Measurements from ENCODE around the gene MISP.
A peak's percentile ranks its signal among the peaks of the same experiment; 100 is the strongest.
"Not testable (repeated sequence)": the region's sequence is repeated elsewhere in the genome, so short reads cannot be mapped to it uniquely, and the experiment has no call there.

MISP gene, protein sequence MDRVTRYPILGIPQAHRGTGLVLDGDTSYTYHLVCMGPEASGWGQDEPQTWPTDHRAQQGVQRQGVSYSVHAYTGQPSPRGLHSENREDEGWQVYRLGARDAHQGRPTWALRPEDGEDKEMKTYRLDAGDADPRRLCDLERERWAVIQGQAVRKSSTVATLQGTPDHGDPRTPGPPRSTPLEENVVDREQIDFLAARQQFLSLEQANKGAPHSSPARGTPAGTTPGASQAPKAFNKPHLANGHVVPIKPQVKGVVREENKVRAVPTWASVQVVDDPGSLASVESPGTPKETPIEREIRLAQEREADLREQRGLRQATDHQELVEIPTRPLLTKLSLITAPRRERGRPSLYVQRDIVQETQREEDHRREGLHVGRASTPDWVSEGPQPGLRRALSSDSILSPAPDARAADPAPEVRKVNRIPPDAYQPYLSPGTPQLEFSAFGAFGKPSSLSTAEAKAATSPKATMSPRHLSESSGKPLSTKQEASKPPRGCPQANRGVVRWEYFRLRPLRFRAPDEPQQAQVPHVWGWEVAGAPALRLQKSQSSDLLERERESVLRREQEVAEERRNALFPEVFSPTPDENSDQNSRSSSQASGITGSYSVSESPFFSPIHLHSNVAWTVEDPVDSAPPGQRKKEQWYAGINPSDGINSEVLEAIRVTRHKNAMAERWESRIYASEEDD

DNA sequence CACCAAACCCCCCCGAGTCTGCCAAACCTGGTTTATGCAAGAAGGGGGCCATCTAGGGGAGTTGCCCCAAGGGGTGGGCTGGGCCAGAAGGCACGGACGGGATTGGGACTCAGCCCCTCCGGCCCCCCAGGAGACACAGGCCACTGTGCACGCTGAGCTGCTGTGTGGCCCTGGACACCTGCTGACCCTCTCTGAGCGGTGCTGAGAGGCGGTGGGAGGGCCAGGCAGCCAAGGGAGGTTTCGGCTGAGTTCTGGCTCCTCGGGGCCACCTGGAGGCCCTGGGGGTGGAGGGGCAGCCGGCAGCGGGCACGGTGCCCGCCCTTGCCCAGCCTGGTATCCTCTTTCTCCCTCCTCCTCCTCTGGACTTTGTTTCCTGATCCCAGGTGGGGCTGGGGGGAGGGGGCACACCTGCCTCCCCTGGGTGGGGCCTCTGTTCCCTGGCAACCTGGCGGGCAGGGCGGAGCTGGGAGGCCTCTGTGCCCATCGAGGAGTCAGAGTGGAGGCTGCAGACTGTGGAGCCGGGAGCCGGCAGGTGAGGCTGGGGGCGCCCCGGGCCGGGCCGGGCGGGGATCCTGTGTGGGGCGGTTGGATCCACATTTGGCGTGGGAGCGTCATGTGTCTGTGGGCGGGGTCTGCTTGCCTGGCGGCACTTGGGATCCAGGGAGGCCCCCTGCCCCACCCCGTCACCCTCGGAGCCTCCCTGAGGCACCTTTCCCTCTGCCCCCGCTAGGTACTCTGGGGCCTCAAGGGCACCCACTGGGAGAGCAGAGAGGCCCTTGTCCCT lies at the start of gene MISP:
MISP (plus strand) TSS at position 473 of the 784 bp plus-strand sequence. CDS start 5,835 bp downstream, outside the sequence.
- Histone ChIP-seq H3K9ac (ENCODE audit: low read depth in 1 of 2, low read length in 2 of 2) (peak within 1 kb of the TSS; percentile 87 to 97), H3K4me1 (ENCODE audit: control insufficient read depth in 2 of 2, insufficient read depth in 2 of 2, low read length in 2 of 2) (peaks cover 27 to 37% of the 10 kb centered on the region in 2 donors), H3K9me3 (ENCODE audit: control insufficient read depth in 2 of 2, low read length in 2 of 2) (no peaks in the 10 kb centered on the region), H3K36me3 (ENCODE audit: control insufficient read depth in 2 of 2, insufficient read depth in 2 of 2, low read length in 2 of 2) (no peaks in the 10 kb centered on the region), H3K27ac (ENCODE audit: low read depth in 2 of 2, low read length in 2 of 2) (peak within 1 kb of the TSS; percentile 99), H3K4me3 (ENCODE audit: low read length in 2 of 2) (peak within 1 kb of the TSS; percentile 76 to 81), H3K27me3 (ENCODE audit: control insufficient read depth in 2 of 2, insufficient read depth in 2 of 2, low read length in 2 of 2) (no peaks in the 10 kb centered on the region)

DNA sequence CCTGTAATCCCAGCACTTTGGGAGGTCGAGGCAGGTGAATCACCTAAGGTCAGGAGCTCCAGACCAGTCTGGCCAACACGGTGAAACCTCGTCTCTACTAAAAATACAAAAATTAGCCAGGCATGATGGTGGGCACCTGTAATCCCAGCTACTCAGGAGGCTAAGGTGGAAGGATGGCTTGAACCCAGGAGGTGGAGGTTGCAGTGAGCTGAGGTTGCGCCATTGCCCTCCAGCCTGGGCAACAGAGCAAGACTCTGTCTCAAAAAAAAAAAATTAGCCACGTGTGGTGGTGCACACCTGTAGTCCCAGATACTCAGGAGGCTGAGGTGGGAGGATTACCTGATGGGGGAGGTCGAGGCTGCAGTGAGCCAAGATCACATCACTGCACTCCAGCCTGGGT lies 48.1 kb upstream of the MISP start:
- not testable (repeated sequence) for H3K27ac ChIP-seq (ENCODE audit: low read depth in 2 of 2, low read length in 2 of 2); H3K9me3 ChIP-seq (ENCODE audit: control insufficient read depth in 2 of 2, low read length in 2 of 2); H3K27me3 ChIP-seq (ENCODE audit: control insufficient read depth in 2 of 2, insufficient read depth in 2 of 2, low read length in 2 of 2); H3K36me3 ChIP-seq (ENCODE audit: control insufficient read depth in 2 of 2, insufficient read depth in 2 of 2, low read length in 2 of 2); H3K4me3 ChIP-seq (ENCODE audit: low read length in 2 of 2); H3K9ac ChIP-seq (ENCODE audit: low read depth in 1 of 2, low read length in 2 of 2); H3K4me1 ChIP-seq (ENCODE audit: control insufficient read depth in 2 of 2, insufficient read depth in 2 of 2, low read length in 2 of 2)

DNA sequence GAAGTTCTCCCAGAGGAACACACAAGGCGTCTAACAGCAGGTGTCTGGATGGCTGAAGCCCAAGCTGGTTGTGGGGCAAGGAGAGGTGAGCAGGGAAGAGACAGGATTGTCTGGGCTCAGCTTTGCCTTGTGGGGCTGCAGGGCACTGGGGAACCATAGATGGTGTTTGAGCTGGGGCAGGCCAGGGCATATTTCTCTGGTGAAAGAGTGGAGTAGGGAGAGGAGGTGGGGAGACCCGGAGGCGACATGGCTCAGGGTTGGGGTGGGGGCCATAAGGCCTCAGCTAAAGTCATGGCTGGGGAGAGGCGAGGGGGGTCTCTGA lies 47.6 kb upstream of the MISP start:
- Histone ChIP-seq H3K27me3 (ENCODE audit: control insufficient read depth in 2 of 2, insufficient read depth in 2 of 2, low read length in 2 of 2) (peaks cover 8 to 10% of the 10 kb centered on the region in 2 donors), H3K9me3 (ENCODE audit: control insufficient read depth in 2 of 2, low read length in 2 of 2) (no peaks in the 10 kb centered on the region), H3K36me3 (ENCODE audit: control insufficient read depth in 2 of 2, insufficient read depth in 2 of 2, low read length in 2 of 2) (no peaks in the 10 kb centered on the region), H3K4me1 (ENCODE audit: control insufficient read depth in 2 of 2, insufficient read depth in 2 of 2, low read length in 2 of 2) (no peaks in the 10 kb centered on the region), H3K4me3 (ENCODE audit: low read length in 2 of 2) (peak overlapping the region in 1 of 2 donors; percentile 38), H3K9ac (ENCODE audit: low read depth in 1 of 2, low read length in 2 of 2) (no peak overlapping the region), H3K27ac (ENCODE audit: low read depth in 2 of 2, low read length in 2 of 2) (no peak overlapping the region)

DNA sequence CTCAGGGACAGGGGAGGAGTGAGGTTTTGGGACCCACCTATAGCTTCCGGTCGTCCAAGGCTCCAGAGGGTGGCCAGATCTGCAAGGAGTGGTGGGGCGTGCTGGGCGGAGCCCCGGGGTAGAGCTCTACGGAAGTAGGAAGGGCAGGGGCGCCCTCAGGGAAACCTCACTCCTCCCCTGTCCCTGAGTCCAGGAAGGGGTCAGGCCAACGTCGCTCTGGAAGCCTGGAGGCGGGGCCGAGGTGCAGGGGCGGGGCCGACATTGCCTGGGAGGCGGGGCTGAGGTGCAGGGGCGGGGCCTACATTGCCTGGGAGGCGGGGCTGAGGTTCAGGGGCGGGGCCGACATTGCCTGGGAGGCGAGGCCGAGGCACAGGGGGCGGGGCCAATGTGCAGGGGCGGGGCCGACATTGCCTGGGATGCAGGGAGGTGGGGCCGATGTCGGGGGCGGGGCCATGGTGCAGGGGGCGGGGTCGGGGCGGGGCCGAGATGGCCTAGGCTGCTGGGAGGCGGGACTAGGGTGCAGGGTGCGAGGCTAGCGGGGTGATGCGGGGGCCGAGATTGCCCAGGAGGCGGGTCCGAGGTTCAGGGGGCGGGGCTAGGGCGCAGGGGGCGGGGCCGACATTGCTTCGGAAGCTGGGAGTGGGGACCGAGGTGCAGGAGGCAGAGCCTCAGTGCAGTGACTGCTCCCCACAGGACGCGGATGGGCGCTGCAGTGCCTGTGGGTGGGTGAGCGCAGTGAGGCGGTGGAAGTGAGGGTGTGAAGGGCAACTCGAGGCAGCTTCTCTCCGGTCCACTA lies 47.1 kb upstream of the MISP start:
- H3K27ac ChIP-seq (ENCODE audit: low read depth in 2 of 2, low read length in 2 of 2): no peak overlapping the region
- H3K4me3 ChIP-seq (ENCODE audit: low read length in 2 of 2): peak overlapping the region in 1 of 2 donors; percentile 38

DNA sequence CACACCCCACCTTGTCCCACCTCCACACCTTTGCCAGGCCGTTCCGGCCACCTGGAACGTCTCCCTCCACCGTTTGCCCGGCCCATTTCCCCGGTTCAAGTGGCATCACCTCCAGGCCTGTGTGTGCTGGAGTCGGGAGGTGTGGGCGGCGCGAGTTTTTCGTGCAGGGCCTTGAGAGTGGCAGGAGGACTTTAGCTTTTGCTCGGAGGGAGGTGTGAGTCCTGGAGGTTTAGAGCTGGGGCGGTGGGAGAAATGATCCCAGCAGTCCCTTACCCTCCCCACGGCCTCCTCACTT lies 46.5 kb upstream of the MISP start:
- H3K9me3 ChIP-seq (ENCODE audit: control insufficient read depth in 2 of 2, low read length in 2 of 2): no peaks in the 10 kb centered on the region
- H3K4me1 ChIP-seq (ENCODE audit: control insufficient read depth in 2 of 2, insufficient read depth in 2 of 2, low read length in 2 of 2): no peaks in the 10 kb centered on the region
- no peak overlapping the region for H3K27ac ChIP-seq (ENCODE audit: low read depth in 2 of 2, low read length in 2 of 2)
- H3K36me3 ChIP-seq (ENCODE audit: control insufficient read depth in 2 of 2, insufficient read depth in 2 of 2, low read length in 2 of 2): no peaks in the 10 kb centered on the region
- no peak overlapping the region for H3K9ac ChIP-seq (ENCODE audit: low read depth in 1 of 2, low read length in 2 of 2)
- H3K4me3 ChIP-seq (ENCODE audit: low read length in 2 of 2): no peak overlapping the region
- H3K27me3 ChIP-seq (ENCODE audit: control insufficient read depth in 2 of 2, insufficient read depth in 2 of 2, low read length in 2 of 2): peaks cover 8 to 11% of the 10 kb centered on the region in 2 donors

More for the DNA sequence above, 47.1 kb upstream of the MISP start:
- peaks cover 8 to 11% of the 10 kb centered on the region in 2 donors for H3K27me3 ChIP-seq (ENCODE audit: control insufficient read depth in 2 of 2, insufficient read depth in 2 of 2, low read length in 2 of 2)
- H3K9me3 ChIP-seq (ENCODE audit: control insufficient read depth in 2 of 2, low read length in 2 of 2): no peaks in the 10 kb centered on the region
- no peaks in the 10 kb centered on the region for H3K36me3 ChIP-seq (ENCODE audit: control insufficient read depth in 2 of 2, insufficient read depth in 2 of 2, low read length in 2 of 2)
- H3K4me1 ChIP-seq (ENCODE audit: control insufficient read depth in 2 of 2, insufficient read depth in 2 of 2, low read length in 2 of 2): no peaks in the 10 kb centered on the region
- no peak overlapping the region for H3K9ac ChIP-seq (ENCODE audit: low read depth in 1 of 2, low read length in 2 of 2)

DNA sequence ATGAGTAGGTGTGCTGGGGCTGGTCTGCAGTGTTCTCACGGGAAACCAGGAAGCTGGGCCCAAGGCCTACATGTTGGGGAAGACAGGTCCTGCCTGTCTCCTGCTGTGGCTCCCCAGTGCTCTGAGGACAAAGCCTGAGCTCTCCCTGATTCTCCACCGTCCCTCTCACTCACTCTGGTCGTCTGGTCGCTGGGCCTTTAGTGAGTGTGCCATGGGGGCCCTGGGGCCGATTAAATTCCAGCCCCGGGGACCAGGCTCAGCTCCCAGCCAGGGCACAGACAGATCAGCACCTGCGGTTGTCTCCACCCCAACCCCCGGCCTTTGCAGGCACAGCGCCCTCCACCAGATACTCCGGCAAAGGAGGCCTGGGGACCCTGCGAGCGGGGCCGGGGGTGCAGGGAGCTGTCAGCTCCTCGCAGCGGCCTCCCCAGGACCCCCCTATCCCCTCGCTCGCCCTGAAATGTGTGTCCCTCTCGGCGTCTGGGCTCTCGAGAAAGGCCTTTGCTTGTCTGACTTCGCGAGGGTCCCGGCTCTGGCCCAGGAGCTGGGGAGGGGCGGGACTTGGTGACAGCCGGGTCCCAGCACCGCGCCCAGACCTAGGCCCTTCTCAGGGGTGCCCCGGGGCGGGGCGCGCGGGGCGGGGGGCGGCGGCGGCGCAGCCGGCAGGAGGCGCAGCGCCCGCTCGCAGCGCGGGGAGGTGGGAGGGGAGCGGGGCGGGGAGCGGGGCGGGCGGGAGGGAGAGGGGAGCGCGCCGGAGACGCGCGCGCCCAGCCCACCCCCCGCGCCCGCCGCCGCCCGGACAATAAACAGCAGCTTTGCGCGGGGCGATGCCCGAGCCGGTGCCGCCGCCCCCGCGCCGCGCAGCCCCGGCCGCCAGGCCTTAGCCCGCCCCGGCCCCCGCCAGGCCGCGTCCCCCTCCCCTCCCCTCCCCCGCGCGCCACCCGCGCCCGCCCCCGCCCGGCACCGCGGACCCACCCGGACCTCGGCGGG lies 42.5 kb upstream of the MISP start, which contains the start of gene PALM:
PALM (plus strand) TSS at position 782 of the 990 bp plus-strand sequence. CDS start 212 bp downstream, outside the sequence.
- Histone ChIP-seq H3K27me3 (ENCODE audit: control insufficient read depth in 2 of 2, insufficient read depth in 2 of 2, low read length in 2 of 2) (peaks cover 5 to 15% of the 10 kb centered on the region in 2 donors), H3K27ac (ENCODE audit: low read depth in 2 of 2, low read length in 2 of 2) (peak within 1 kb of the TSS in 1 of 2 donors; percentile 38), H3K4me3 (ENCODE audit: low read length in 2 of 2) (no peak within 1 kb of the TSS)

DNA sequence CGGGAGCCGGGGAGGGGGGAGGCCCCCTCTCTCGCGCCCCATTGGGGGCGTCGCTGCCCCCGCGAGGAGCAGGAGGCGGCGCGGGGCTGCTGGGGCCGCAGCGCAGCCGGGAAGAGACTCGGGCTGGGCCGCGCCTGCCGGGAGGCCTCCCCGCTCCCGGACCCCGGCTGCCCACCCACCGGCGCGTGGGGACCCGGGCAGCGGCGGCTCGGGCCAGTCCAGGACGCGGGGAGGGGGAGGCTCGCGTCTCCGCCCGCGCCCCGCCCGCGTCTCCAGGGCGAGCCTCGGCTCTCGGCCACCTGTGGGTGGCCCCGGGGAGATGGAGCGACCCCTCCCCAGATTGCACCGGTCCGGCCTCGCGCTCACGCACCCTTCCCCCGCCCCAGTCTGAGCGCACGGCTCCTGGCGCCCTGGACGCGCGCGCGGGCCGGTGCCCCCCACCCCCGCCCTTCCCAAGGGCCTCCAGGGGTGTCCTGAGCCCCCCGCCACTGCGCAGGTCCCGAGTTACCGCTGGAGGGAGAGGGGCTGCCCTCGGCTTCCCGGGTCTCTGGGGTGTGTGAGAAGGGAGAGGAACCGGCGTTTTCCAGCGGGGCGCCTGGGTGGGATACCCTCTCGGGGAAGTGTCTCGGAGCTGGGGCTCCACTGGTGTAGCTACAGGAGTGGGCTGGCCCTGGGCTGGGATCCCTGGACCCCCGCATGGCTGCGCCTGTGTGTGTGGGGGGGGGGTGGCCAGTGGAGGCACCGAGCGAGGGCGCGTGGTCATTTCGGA lies 41.5 kb upstream of the MISP start:
- peaks cover 5 to 15% of the 10 kb centered on the region in 2 donors for H3K27me3 ChIP-seq (ENCODE audit: control insufficient read depth in 2 of 2, insufficient read depth in 2 of 2, low read length in 2 of 2)
- peak overlapping the region in 1 of 2 donors; percentile 38 for H3K27ac ChIP-seq (ENCODE audit: low read depth in 2 of 2, low read length in 2 of 2)
- H3K9me3 ChIP-seq (ENCODE audit: control insufficient read depth in 2 of 2, low read length in 2 of 2): no peaks in the 10 kb centered on the region
- no peaks in the 10 kb centered on the region for H3K36me3 ChIP-seq (ENCODE audit: control insufficient read depth in 2 of 2, insufficient read depth in 2 of 2, low read length in 2 of 2)
- no peaks in the 10 kb centered on the region for H3K4me1 ChIP-seq (ENCODE audit: control insufficient read depth in 2 of 2, insufficient read depth in 2 of 2, low read length in 2 of 2)
- no peak overlapping the region for H3K4me3 ChIP-seq (ENCODE audit: low read length in 2 of 2)
- H3K9ac ChIP-seq (ENCODE audit: low read depth in 1 of 2, low read length in 2 of 2): peak overlapping the region in 1 of 2 donors; percentile 17

More for the DNA sequence above, 42.5 kb upstream of the MISP start, which contains the start of gene PALM:
- H3K36me3 ChIP-seq (ENCODE audit: control insufficient read depth in 2 of 2, insufficient read depth in 2 of 2, low read length in 2 of 2): no peaks in the 10 kb centered on the region
- H3K4me1 ChIP-seq (ENCODE audit: control insufficient read depth in 2 of 2, insufficient read depth in 2 of 2, low read length in 2 of 2): no peaks in the 10 kb centered on the region
- H3K9me3 ChIP-seq (ENCODE audit: control insufficient read depth in 2 of 2, low read length in 2 of 2): no peaks in the 10 kb centered on the region
- peak within 1 kb of the TSS in 1 of 2 donors; percentile 17 for H3K9ac ChIP-seq (ENCODE audit: low read depth in 1 of 2, low read length in 2 of 2)

DNA sequence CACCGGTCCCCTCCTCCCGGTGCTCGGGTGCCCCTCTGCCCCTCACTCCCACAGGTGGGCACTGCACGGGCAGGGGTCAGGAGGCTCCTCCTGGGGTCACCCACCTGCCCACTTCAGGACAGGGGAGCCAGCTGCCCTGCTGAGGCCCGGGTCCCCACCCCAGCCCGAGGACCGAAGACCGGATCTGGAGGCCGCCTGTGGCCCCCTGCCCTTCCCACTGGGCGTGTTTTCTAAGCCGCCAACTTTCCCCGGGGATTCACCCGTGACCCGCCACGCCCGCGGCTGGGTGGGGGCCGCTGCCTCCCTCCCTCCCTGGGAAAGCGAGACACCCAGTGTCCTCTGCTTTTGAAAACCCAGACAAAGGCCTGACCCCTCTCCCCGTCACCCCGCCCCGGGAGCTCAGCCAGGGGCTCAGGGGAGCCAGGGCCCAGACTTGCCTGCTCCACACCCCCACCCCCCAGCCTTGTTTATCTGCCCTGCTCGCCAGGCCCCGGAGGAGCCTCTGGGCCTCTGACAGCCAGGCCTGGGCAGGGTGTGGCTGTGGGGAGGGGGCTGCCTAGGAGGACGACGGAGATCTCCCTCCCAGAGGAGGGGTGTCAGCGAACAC lies 40.8 kb upstream of the MISP start:
- Histone ChIP-seq H3K9ac (ENCODE audit: low read depth in 1 of 2, low read length in 2 of 2) (peak overlapping the region in 1 of 2 donors; percentile 17), H3K27me3 (ENCODE audit: control insufficient read depth in 2 of 2, insufficient read depth in 2 of 2, low read length in 2 of 2) (peaks cover 5 to 15% of the 10 kb centered on the region in 2 donors), H3K4me3 (ENCODE audit: low read length in 2 of 2) (no peak overlapping the region)

More for the DNA sequence above, 40.8 kb upstream of the MISP start:
- H3K27ac ChIP-seq (ENCODE audit: low read depth in 2 of 2, low read length in 2 of 2): peak overlapping the region; percentile 29 to 38
- no peaks in the 10 kb centered on the region for H3K9me3 ChIP-seq (ENCODE audit: control insufficient read depth in 2 of 2, low read length in 2 of 2)
- H3K4me1 ChIP-seq (ENCODE audit: control insufficient read depth in 2 of 2, insufficient read depth in 2 of 2, low read length in 2 of 2): no peaks in the 10 kb centered on the region
- no peaks in the 10 kb centered on the region for H3K36me3 ChIP-seq (ENCODE audit: control insufficient read depth in 2 of 2, insufficient read depth in 2 of 2, low read length in 2 of 2)
